ENCODE data around the gene PNRC2.

GRCh38 chr1:23930861-23931490 is 28.7 kb upstream of the PNRC2 start:
- TF ChIP-seq, protein P1, sequence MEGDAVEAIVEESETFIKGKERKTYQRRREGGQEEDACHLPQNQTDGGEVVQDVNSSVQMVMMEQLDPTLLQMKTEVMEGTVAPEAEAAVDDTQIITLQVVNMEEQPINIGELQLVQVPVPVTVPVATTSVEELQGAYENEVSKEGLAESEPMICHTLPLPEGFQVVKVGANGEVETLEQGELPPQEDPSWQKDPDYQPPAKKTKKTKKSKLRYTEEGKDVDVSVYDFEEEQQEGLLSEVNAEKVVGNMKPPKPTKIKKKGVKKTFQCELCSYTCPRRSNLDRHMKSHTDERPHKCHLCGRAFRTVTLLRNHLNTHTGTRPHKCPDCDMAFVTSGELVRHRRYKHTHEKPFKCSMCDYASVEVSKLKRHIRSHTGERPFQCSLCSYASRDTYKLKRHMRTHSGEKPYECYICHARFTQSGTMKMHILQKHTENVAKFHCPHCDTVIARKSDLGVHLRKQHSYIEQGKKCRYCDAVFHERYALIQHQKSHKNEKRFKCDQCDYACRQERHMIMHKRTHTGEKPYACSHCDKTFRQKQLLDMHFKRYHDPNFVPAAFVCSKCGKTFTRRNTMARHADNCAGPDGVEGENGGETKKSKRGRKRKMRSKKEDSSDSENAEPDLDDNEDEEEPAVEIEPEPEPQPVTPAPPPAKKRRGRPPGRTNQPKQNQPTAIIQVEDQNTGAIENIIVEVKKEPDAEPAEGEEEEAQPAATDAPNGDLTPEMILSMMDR (IDR thresholded peaks at IDR 0.05; ENCODE audit: insufficient read depth, low read length, poor library complexity, severe bottlenecking), result no peak
- TF ChIP-seq EZH2phosphoT487 (conservative IDR thresholded peaks at IDR 0.05; ENCODE audit: low read length), result no peak

Data from SU-DHL-6 (cell line).